Measurements from ENCODE around the gene ARID1B. TPM values are rescaled to one million over a fixed set of nuclear protein-coding genes. Genes with fewer than 3 reads are reported as not detected.

The ARID1B gene
- total and polyA plus RNA-seq, 9 of the 15 experiments (the other 6 are each of a cell fraction or from before 2014, with no cell fraction given): 12.5 to 50.5 (median 25.8) TPM

- TF ChIP-seq THAP12 (CRISPR knock-in tag; IDR thresholded peaks at IDR 0.05) (no peak), STAT5B (CRISPR knock-in tag; IDR thresholded peaks at IDR 0.05) (no peak), CTCFL (IDR thresholded peaks at IDR 0.05; ENCODE audit: borderline replicate concordance, insufficient read depth, low read depth, low read length, poor library complexity, severe bottlenecking) (no peak), TAF9B (IDR thresholded peaks at IDR 0.05; ENCODE audit: partially characterized antibody) (no peak)
Measured at GRCh38 chr6:156938143-156938542, 161.0 kb downstream of the ARID1B start (continued).

- 61% methylated on average over 5 of the region's 5 CpGs for WGBS (ENCODE audit: insufficient coverage, low coverage, missing lambda C conversion rate)
- no peak for FAIRE-seq
- no peak for ATAC-seq
- peaks cover 10% of the 10 kb centered on the region; the same call in 1 of the 2 replicates for H4K20me1 ChIP-seq (replicated peaks; ENCODE audit: control insufficient read depth, insufficient read depth, low read length)
- H3K9ac ChIP-seq (ENCODE audit: insufficient read depth in 1 of 2, low read depth in 2 of 2, low read length in 2 of 2): no peak overlapping the region
- no peak for DNase-seq (ENCODE audit: extremely low read depth in 1 of 4, low spot score in 3 of 4)
- intact Hi-C loops (cut with micrococcal nuclease): no loop called here
- no peak overlapping the region for H2AFZ ChIP-seq (ENCODE audit: low read depth, low read length)
- in situ Hi-C loops (cut with MboI): no loop called here
- no peaks in the 10 kb centered on the region for H3K9me3 ChIP-seq (replicated peaks; ENCODE audit: control insufficient read depth, insufficient read depth, low read depth, low read length)
- H3K4me2 ChIP-seq (ENCODE audit: insufficient read depth, low read length): no peak overlapping the region
- H3K27ac ChIP-seq (ENCODE audit: extremely low read depth, low read depth, low read length): no peak overlapping the region
- POLR2A ChIA-PET: interaction anchor here (1.0 to 1.6 kb wide), 3 partner anchors 12 to 17 kb away, joined by 3 to 5 read pairs (median 4); no protein-coding TSS in a partner anchor
- peaks cover 53% of the 10 kb centered on the region for H3K79me2 ChIP-seq (ENCODE audit: control insufficient read depth, insufficient read depth, low read length)
- TF ChIP-seq HES1 (IDR thresholded peaks at IDR 0.05; ENCODE audit: low read depth) (no peak), SIN3B (IDR thresholded peaks at IDR 0.05; ENCODE audit: low read depth) (no peak), ZNF408 (CRISPR knock-in tag; IDR thresholded peaks at IDR 0.05; ENCODE audit: low read depth) (no peak), HMG20B (CRISPR knock-in tag; IDR thresholded peaks at IDR 0.05) (no peak), KDM2B (CRISPR knock-in tag; IDR thresholded peaks at IDR 0.05) (no peak), HNRNPK (IDR thresholded peaks at IDR 0.05; ENCODE audit: low read depth, low read length, poor library complexity, severe bottlenecking) (no peak), MEIS2 (IDR thresholded peaks at IDR 0.05; ENCODE audit: partially characterized antibody) (no peak), STAT5B (CRISPR knock-in tag; IDR thresholded peaks at IDR 0.05) (no peak), TAF9B (IDR thresholded peaks at IDR 0.05; ENCODE audit: partially characterized antibody) (no peak), SMAD3 (CRISPR knock-in tag; conservative IDR thresholded peaks at IDR 0.05) (no peak), CREBBP (IDR thresholded peaks at IDR 0.05; ENCODE audit: low read depth, low read length) (no peak), MECOM (CRISPR knock-in tag; IDR thresholded peaks at IDR 0.05) (no peak), ESRRB (CRISPR knock-in tag; IDR thresholded peaks at IDR 0.05; ENCODE audit: borderline replicate concordance) (no peak), ZBTB8A (IDR thresholded peaks at IDR 0.05; ENCODE audit: partially characterized antibody) (no peak), ZNF121 (CRISPR knock-in tag; conservative IDR thresholded peaks at IDR 0.05) (no peak), PTBP1 (IDR thresholded peaks at IDR 0.05; ENCODE audit: low read depth, low read length) (no peak)
- BruUV-seq (replicated peaks): no TSS peak
- 0 out of 5 replicates have a peak, but pooled peaks cover 0 to 8% of the 10 kb centered on the region in 2 experiments for H3K4me1 ChIP-seq (replicated peaks in 1 of 2; ENCODE audit: control insufficient read depth in 2 of 2, insufficient read depth in 2 of 2, low read length in 2 of 2)
- H3K27me3 ChIP-seq (ENCODE audit: control insufficient read depth in 2 of 2, insufficient read depth in 2 of 2, low read length in 2 of 2): no peaks in the 10 kb centered on the region
- CTCF ChIA-PET (ENCODE audit: low intra/inter-chr PET ratio): no interaction called here
- no peaks in the 10 kb centered on the region for H3K9me1 ChIP-seq (ENCODE audit: control insufficient read depth, insufficient read depth, low read length)
- peaks cover 6% of the 10 kb centered on the region; the same call in 2 of the 3 replicates for H3K36me3 ChIP-seq (ENCODE audit: control insufficient read depth, insufficient read depth, low read length)
- H3K4me3 ChIP-seq: no peak overlapping the region
Measured at GRCh38 chr6:156940221-156940620, 163.0 kb downstream of the ARID1B start.
